ENCODE measurements around the gene FGFR4. TPM values are rescaled to one million over a fixed set of nuclear protein-coding genes. Genes with fewer than 3 reads are reported as not detected.
A peak's percentile ranks its signal among the peaks of the same experiment; 100 is the strongest.

Gene FGFR4
- total RNA-seq, 1 donor from 2014 or later = 0.93 TPM

GRCh38 chr5:177065491-177065890 is 21.2 kb upstream of the FGFR4 start:
- no peak for DNase-seq
- H3K4me1 ChIP-seq = peaks cover 5% of the 10 kb centered on the region
- no peaks in the 10 kb centered on the region for H3K27me3 ChIP-seq (ENCODE audit: low read depth)
- H3K27ac ChIP-seq (replicated peaks) = no peak overlapping the region
- no peak for TF ChIP-seq CTCF (IDR thresholded peaks at IDR 0.05; ENCODE audit: borderline replicate concordance)
- H3K36me3 ChIP-seq = peaks cover 34% of the 10 kb centered on the region
- no peak overlapping the region for H3K4me3 ChIP-seq
- no peaks in the 10 kb centered on the region for H3K9me3 ChIP-seq (replicated peaks)
- intact Hi-C loops (cut with micrococcal nuclease) = no loop called here

- no peaks in the 10 kb centered on the region for H3K9me3 ChIP-seq (replicated peaks)
- peaks cover 2% of the 10 kb centered on the region for H3K4me1 ChIP-seq
- TF ChIP-seq CTCF (IDR thresholded peaks at IDR 0.05; ENCODE audit: borderline replicate concordance) = no peak
- intact Hi-C loops (cut with micrococcal nuclease) = no loop called here
- peaks cover 34% of the 10 kb centered on the region for H3K36me3 ChIP-seq
- no peak overlapping the region for H3K4me3 ChIP-seq
- H3K27me3 ChIP-seq (ENCODE audit: low read depth) = no peaks in the 10 kb centered on the region
- H3K27ac ChIP-seq (replicated peaks) = no peak overlapping the region
- no peak for DNase-seq
Observed at GRCh38 chr5:177066224-177066623, 20.5 kb upstream of the FGFR4 start.

GRCh38 chr5:177067503-177067902 is 19.2 kb upstream of the FGFR4 start:
- DNase-seq = no peak
- Histone ChIP-seq H3K4me1 (peaks cover 5% of the 10 kb centered on the region), H3K9me3 (replicated peaks) (no peaks in the 10 kb centered on the region), H3K27me3 (ENCODE audit: low read depth) (no peaks in the 10 kb centered on the region), H3K36me3 (peaks cover 29% of the 10 kb centered on the region), H3K27ac (replicated peaks) (no peak overlapping the region), H3K4me3 (no peak overlapping the region)
- intact Hi-C loops (cut with micrococcal nuclease) = no loop called here
- no peak for TF ChIP-seq CTCF (IDR thresholded peaks at IDR 0.05; ENCODE audit: borderline replicate concordance)

- Histone ChIP-seq H3K9me3 (replicated peaks) (no peaks in the 10 kb centered on the region), H3K4me3 (no peak overlapping the region), H3K36me3 (no peaks in the 10 kb centered on the region), H3K4me1 (peaks cover 5% of the 10 kb centered on the region), H3K27ac (replicated peaks) (no peak overlapping the region), H3K27me3 (ENCODE audit: low read depth) (no peaks in the 10 kb centered on the region)
- no peak for DNase-seq
- intact Hi-C loops (cut with micrococcal nuclease) = loop anchor here (5.0 kb wide), 1 partner anchor 42 kb away; no protein-coding TSS in a partner anchor
- TF ChIP-seq CTCF (IDR thresholded peaks at IDR 0.05; ENCODE audit: borderline replicate concordance) = no peak
Observed at GRCh38 chr5:177070536-177071191, 16.1 kb upstream of the FGFR4 start.

- Histone ChIP-seq H3K27ac (replicated peaks) (no peak overlapping the region), H3K36me3 (no peaks in the 10 kb centered on the region), H3K27me3 (ENCODE audit: low read depth) (no peaks in the 10 kb centered on the region), H3K4me1 (peaks cover 5% of the 10 kb centered on the region), H3K9me3 (replicated peaks) (no peaks in the 10 kb centered on the region), H3K4me3 (no peak overlapping the region)
- no peak for DNase-seq
- intact Hi-C loops (cut with micrococcal nuclease) = loop anchor here (5.0 kb wide), 1 partner anchor 40 kb away; no protein-coding TSS in a partner anchor
- TF ChIP-seq CTCF (IDR thresholded peaks at IDR 0.05; ENCODE audit: borderline replicate concordance) = peak; percentile 92
Observed at GRCh38 chr5:177071666-177072385, 14.9 kb upstream of the FGFR4 start.
